Panc1 (cell line): ENCODE data around the gene ZNF678. TPM values are rescaled to one million over a fixed set of nuclear protein-coding genes. Genes with fewer than 3 reads are reported as not detected.

ENCODE experiments used
- ATAC-seq: fragments of 200-7000 bp; cut with Tn5 transposase; 2 replicates; pipeline ENCODE4 v1.9.1; 2020; ENCODE audit warnings: mild to moderate bottlenecking, moderate library complexity
- BruUV-seq: library from RNA; stranded (reverse); fragments of 400-500 nt; replicated peaks from 2 replicates; lab custom pipeline; 2021; lab: Mats Ljungman, UMichigan
- CTCF ChIA-PET: fragments of 300-600 bp; sonication (Branson Sonifier 250); formaldehyde crosslinking; loops from one replicate; lab custom pipeline; 2022; ENCODE audit warnings: antibody characterized with exemption; lab: Charles Lee
- POLR2A ChIA-PET: fragments of 300-600 bp; sonication (Branson Sonifier 250); formaldehyde crosslinking; loops from one replicate; lab custom pipeline; 2022; ENCODE audit warnings: antibody characterized with exemption; lab: Charles Lee
- DNase-seq: peaks from one replicate; pipeline ENCODE4 v3.0.0-alpha.2; 2010; ENCODE audit warnings: low read depth, low spot score
- H3K27ac ChIP-seq: 2 replicates; pipeline ENCODE4 v1.5.1; 2011; ENCODE audit warnings: mild to moderate bottlenecking, low read length, inconsistent platforms
- H3K27me3 ChIP-seq: fragments of 200-500 bp; sonication (Bioruptor generic); 2 replicates; pipeline ENCODE4 v1.6.0; 2014; ENCODE audit warnings: low read length, inconsistent platforms; ENCODE audit not compliant: control insufficient read depth, insufficient read depth
- H3K36me3 ChIP-seq: fragments of 200-500 bp; sonication (Bioruptor generic); 2 replicates; pipeline ENCODE4 v1.5.1; 2014; ENCODE audit warnings: inconsistent platforms, mild to moderate bottlenecking, low read length, moderate library complexity; ENCODE audit not compliant: control insufficient read depth, insufficient read depth
- H3K4me1 ChIP-seq: 2 replicates; pipeline ENCODE4 v1.5.1; 2011; ENCODE audit warnings: inconsistent platforms, mild to moderate bottlenecking, low read length, moderate library complexity; ENCODE audit not compliant: control insufficient read depth, insufficient read depth
- H3K4me3 ChIP-seq, 2 experiments: 2 replicates each; pipeline ENCODE4 v1.5.1; 2011 to 2012; ENCODE audit warnings: low read depth in 2 of 2, low read length in 2 of 2, mild to moderate bottlenecking in 2 of 2, inconsistent platforms in 1 of 2, moderate library complexity in 1 of 2
- H3K9me3 ChIP-seq: fragments of 200-500 bp; sonication (Bioruptor generic); 2 replicates; pipeline ENCODE4 v1.5.1; 2014; ENCODE audit warnings: low read depth, mild to moderate bottlenecking, inconsistent platforms, low read length, moderate library complexity; ENCODE audit not compliant: control insufficient read depth, insufficient read depth
- CTCF ChIP-seq: fragments of 450-650 bp; IDR thresholded peaks from 2 replicates; pipeline ENCODE4 v1.5.1; 2017; ENCODE audit warnings: mild to moderate bottlenecking
- POLR2AphosphoS5 ChIP-seq: IDR thresholded peaks from 2 replicates; pipeline ENCODE4 v1.6.1; 2012; ENCODE audit warnings: mild to moderate bottlenecking, low read depth, low read length, moderate library complexity
- REST ChIP-seq, 2 experiments: IDR thresholded peaks; 2 replicates each; pipeline ENCODE4 v1.6.1; 2011 to 2012; ENCODE audit warnings: low read depth in 2 of 2, control low read depth in 1 of 2, low read length in 1 of 2, mild to moderate bottlenecking in 1 of 2, moderate library complexity in 1 of 2; ENCODE audit not compliant: insufficient read depth in 1 of 2
- SIN3A ChIP-seq: IDR thresholded peaks from 2 replicates; pipeline ENCODE4 v1.6.1; 2012; ENCODE audit warnings: low read depth, mild to moderate bottlenecking, low read length, moderate library complexity, borderline replicate concordance; ENCODE audit not compliant: insufficient read depth
- TCF7L2 ChIP-seq: IDR thresholded peaks from 2 replicates; pipeline ENCODE4 v1.6.1; 2011; ENCODE audit warnings: mild to moderate bottlenecking, low read depth, low read length, inconsistent platforms
- in situ Hi-C: cut with HindIII; loops from 2 replicates; pipeline ENCODE4 v1.10.0; 2016; ENCODE audit warnings: low sequenced_read_pairs, low pct_unique_long_range_greater_than_20kb
- intact Hi-C: fragments of 100-400 bp; cut with micrococcal nuclease; formaldehyde crosslinking; loops from one replicate; pipeline ENCODE4 v1.10.0; 2022; ENCODE audit not compliant: unreplicated experiment
- total RNA-seq: library from RNA; stranded (reverse); gene quantifications from one replicate; pipeline ENCODE4 v1.2.1, GENCODE V29; 2021; ENCODE audit not compliant: unreplicated experiment

Gene ZNF678
- total RNA-seq, 1 experiment from 2014 or later = 8.0 TPM

GRCh38 chr1:227673441-227673840 is 110.1 kb downstream of the ZNF678 start:
- CTCF ChIA-PET = no interaction called here
- no peak for TF ChIP-seq POLR2AphosphoS5
- TF ChIP-seq REST (IDR thresholded peaks at IDR 0.05; ENCODE audit: insufficient read depth in 1 of 2, low read depth in 2 of 2, low read length in 1 of 2) = no peak
- TF ChIP-seq CTCF = no peak
- no peak for TF ChIP-seq SIN3A
- TF ChIP-seq TCF7L2 = no peak

GRCh38 chr1:227685807-227686206 is 122.5 kb downstream of the ZNF678 start:
- Histone ChIP-seq H3K36me3 (no peaks in the 10 kb centered on the region), H3K4me3 (no peak overlapping the region), H3K27me3 (no peaks in the 10 kb centered on the region), H3K4me1 (no peaks in the 10 kb centered on the region), H3K9me3 (peaks cover 15% of the 10 kb centered on the region), H3K27ac (no peak overlapping the region)
- CTCF ChIA-PET = no interaction called here
- POLR2A ChIA-PET = no interaction called here
- ATAC-seq = no peak
- intact Hi-C loops = no loop called here
- TF ChIP-seq SIN3A (no peak), CTCF (no peak), TCF7L2 (no peak), POLR2AphosphoS5 (no peak), REST (IDR thresholded peaks at IDR 0.05; ENCODE audit: insufficient read depth in 1 of 2, low read depth in 2 of 2, low read length in 1 of 2) (no peak)
- DNase-seq = no peak
- BruUV-seq = no TSS peak
- in situ Hi-C loops = no loop called here

More at GRCh38 chr1:227673441-227673840, 110.1 kb downstream of the ZNF678 start:
- DNase-seq (no peak), ATAC-seq (no peak)
- Histone ChIP-seq H3K9me3 (peaks cover 19% of the 10 kb centered on the region), H3K4me3 (no peak overlapping the region), H3K36me3 (no peaks in the 10 kb centered on the region), H3K27me3 (no peaks in the 10 kb centered on the region), H3K4me1 (no peaks in the 10 kb centered on the region), H3K27ac (no peak overlapping the region)
- in situ Hi-C loops (no loop called here), intact Hi-C loops (no loop called here)
- POLR2A ChIA-PET = no interaction called here
- no TSS peak for BruUV-seq
